Activated gamma-delta T cell treated with Interleukin-2 at 50 U/mL for 16 hours (primary cell): ENCODE data around the gene HOXC11.

Experiments
- DNase-seq: peaks from one replicate; pipeline ENCODE4 v3.0.0-alpha.2; 2020

The HOXC11 gene

DNA sequence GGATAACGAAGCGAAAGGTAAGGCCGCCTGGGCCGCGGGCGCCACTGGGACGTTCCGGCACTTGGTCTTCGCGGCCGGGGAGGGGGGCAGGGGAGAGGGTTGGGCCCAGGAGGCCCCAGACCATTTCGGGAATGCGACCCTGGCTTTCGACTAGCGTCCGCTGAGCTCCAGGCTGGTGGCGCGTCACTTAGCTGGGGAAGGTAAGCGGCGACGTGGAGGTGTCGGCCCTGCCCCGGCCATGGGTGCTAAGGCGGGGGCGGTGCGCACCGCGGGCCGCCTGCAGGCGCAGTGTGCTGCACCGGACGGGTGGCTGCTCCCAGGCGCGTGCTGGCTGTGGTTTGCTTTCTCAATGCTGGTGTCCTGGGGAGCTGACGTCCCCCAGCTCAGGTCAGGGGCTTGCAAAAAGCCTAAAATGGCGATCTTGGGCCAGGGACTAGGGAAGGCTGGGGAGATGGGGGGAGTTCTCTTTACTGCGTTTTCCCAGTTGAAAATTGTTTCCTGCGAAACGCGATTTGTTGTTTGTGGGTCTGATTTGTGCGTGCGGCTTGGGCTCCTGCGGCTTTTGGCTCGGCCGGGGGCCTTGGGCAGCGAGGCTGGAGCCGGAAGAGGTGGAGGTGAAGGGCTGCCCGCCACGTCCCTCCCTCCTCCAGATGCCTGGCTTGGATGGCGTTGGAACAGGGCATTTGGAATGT, 13.2 kb downstream of the HOXC11 start:
- no peak for DNase-seq

DNA sequence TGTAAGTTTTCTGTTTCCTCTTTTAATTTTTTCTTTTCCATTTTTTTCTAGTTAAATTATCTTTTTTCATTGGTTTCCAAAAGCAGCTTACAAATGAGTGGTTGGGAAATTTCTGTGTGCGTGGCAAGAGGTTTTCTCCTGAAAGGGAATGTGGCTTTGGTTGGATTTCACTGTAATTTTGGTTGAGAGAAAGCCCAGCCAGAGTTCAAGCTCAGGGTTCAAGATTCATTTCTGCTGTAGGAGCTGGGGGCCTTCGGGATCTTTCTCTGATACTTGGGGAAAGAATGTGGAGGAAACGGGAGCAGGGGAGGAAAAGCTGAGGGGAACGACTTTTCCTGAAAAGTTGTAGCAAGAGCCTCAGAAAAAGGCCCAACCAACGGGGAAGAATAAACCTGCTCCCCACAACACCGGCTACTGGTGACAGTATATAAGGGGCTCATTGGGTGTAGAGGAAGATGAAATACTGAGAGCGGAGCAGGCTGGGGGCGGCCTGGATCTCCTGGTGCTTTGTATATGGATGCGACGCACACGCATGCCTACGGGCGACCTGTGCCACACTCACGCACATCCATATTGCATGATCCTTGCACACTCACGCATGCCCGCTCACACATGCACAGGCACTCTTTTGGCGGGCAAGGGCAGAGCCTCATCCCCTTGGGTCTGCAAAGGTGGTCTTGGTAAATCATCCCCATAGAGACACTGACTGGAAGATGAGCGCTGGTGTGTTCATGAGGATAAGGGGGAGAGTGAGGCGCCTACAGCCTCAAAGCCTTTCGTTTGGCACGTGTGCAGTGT, 14.0 kb downstream of the HOXC11 start:
- DNase-seq = no peak

DNA sequence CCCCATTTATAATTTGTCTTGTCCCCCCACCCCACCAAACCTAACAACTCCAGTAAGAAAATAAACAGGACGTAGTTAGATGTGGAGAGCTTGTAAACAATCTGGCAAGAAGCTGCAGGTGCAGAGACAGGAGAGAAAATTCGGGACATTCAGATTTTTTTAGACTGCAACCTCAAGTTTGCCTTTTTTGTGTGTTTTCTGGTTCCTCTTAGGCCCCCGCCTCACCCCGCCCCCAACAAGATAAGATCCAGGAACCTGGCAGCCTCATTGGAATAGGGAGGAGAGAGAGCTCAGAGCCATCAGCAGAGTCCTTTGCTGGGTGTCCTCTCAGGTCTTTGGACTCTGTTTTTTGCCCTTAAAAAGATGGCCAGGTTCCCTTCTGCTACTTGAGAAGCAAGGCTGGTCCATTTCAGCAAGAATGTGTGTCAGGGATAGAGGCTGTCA, 14.9 kb downstream of the HOXC11 start:
- no peak for DNase-seq

DNA sequence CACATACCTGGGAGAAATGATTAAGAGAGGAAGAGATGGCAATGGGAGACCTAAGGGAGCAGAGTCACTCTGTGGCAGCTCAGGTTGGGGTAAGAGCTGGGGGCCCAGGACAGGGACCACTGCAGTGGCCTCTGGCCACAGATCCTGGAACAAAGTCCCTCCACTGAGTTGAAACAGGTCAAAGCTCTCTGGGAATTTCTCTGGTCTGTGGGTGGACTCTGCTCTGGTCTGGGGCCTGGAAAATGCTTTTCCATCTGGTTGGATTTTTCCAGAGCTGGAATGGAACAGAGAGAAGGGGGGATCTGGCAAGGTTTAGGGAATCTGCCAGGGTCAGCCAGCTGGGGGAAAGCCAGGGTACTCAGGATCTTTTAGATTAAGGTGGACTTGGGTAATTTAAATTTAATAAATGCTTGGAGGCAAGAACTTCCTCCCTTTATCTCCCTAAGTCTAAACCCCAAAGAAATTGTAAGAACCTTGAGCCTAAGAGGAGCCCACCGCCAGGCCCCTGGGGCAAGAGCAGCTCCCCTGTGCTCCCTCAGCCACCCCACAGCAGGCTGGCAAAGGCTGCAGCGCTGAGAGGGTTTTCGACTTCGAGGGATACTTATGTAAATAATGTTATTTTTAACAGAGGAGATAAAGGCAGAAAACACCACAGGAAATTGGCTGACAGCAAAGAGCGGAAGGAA, 15.8 kb downstream of the HOXC11 start:
- no peak for DNase-seq

DNA sequence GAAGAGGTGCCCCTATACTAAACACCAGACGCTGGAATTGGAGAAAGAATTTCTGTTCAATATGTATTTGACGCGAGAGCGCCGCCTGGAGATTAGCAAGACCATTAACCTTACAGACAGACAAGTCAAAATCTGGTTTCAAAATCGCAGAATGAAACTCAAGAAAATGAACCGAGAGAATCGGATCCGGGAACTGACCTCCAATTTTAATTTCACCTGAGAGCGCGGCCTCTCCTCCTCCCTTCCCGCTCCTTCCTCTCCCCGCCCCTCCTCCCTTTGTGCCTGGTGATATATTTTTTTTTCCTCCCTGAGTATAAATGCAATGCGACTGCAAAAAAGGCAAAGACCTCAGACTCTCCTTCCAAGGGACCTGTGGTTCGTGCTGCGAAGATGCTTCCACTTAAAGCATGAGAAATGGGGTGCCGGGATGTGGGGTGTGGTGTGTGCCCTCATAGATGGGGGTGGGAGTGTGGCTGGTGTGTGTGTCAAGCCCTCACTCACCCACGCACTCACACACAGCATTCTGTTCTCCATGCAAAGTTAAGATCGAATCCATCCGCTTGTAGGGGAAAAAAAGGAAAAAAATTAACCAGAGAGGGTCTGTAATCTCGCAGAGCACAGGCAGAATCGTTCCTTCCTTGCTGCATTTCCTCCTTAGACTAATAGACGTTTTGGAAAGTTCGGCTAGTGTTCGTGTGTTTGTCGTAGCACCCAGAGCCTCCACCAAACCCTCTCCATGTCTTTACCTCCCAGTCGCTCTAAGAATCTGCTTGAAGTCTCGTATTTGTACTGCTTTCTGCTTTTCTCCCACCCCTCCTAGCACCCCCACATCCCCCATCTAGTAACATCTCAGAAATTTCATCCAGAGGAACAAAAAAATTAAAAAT, 16.5 kb downstream of the HOXC11 start:
- DNase-seq = no peak

DNA sequence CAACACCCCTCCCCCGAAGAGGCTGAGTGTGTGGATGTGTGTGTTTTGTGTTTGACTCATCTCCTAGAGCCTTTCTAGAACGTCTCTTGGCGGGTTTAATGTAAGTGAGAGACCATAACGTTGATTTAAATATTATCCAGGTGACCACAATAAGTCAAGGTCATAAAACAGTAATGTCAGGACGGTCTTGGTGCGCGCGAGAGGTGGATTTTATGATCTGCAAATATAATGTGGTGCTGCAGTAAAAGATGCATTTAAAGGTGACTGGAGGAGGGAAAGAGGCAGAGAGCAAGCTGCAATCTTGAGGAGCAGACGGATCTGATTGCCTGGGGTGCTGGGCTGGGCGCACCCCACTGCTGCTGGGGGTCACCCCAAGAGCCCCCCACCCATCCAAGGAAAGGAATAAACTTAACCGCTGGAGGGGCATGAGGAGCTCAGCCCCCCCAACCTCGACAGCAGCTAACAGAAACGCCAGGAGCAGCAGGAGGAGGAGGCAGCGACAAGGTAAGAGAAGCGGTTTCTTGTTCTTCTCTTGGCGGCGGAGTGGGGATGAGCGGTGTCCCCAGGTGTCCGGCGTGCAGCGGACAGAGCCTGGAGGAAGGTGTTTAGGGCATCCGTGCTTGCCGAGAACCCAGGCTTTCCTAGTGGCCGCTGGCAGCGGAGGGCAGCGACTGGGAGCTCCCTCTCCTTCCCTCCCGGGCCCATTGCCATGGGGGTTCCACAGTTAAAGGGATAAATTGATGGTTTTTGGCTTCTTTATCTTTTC, 17.6 kb downstream of the HOXC11 start:
- DNase-seq = no peak

DNA sequence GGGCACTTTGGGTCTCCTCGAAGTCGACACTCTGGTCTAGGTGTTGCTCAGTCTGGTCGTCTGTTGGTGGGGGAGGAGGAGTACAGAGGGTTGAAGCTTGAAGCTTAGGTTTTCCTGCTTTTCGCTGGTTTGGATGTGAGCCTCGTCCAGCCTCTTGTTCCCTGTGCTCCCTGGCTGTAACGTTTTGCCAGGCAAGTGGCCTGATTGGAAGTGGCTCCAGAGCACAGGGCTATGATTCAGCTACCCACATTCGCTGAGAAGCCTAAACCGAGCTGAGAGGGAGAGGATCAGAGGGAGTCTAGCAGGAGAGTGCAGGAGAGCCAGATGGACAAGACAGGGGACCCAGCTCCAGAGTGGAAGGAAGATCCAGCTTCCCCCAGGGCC, 18.1 kb downstream of the HOXC11 start:
- DNase-seq = no peak

DNA sequence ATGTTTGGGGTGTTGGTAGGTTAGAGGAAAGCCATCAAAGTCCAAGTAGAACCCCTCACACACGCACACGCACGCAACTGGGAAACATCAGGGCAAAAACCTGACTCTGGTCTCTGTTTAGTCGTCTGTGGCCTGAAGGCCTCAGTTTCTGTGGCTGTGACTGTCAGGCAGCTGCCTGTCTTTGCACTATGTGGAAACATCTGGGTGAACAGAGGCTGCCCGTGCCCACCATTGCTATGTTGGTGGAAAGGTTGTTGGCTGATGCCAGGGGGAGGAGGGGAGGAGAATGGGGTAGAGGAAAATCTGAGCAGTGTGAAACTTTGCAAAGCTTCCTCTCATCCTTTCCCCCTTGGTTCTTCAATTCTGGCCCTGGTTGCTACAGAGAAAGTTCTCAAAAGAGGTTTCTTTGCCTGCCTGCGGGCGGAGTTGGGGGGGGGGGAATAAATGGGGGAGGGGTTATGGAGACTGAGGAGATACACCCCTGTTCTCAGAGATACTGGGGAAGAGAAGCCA, 19.5 kb downstream of the HOXC11 start:
- DNase-seq = no peak

DNA sequence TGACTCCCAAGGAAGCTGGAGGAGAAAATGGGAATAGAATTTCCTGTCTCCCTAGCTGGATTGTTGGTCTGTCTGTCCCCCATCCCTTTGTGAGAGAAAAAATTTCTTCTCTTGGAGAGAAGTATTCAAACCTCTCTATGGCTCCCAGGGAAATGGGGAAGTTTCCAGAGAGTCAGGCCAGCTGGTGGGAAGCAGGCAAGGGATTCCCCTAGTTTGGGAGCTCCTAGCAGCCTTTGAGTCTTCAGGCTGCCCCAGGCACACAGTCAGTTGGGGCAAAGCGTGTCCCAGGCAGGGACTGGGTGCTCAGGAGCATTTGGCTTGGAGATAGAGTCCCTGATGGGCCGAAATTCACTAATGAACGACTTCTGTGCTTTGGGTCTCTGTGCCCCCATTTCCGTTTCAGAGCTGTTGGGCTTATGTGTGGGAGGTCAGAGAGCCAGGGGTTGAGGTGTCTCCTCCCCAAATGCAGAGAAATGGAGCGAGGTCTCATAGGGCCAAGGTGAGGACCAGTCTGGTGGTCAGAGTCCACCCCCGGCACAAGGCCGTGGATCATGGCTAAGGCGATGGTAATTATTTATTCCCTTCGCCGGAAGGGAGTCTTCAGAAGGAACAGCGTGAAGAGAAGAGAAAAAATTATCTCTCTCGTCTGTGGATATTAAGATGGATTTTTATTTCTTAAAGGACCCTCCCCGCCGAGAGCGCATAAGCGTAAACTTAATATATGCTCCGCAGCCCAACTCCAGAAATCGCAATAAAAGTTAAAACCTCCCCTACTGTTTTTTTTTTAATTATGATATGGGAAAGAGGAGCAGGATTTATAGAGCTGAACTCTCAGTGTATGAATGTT, 20.5 kb downstream of the HOXC11 start:
- no peak for DNase-seq

DNA sequence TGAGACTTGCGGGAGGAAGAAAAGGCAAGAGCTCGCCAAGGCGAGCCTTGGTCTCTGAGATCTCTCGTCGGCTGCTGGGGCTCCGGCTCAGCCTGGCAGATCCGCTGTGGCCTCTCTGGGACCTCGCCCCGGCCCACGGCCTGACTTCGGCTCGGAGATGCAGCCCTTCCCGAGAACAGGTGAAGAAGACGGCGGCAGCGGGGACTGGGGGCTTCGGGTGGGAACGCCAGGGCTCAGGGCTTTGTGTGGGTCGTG, 21.0 kb downstream of the HOXC11 start:
- no peak for DNase-seq

DNA sequence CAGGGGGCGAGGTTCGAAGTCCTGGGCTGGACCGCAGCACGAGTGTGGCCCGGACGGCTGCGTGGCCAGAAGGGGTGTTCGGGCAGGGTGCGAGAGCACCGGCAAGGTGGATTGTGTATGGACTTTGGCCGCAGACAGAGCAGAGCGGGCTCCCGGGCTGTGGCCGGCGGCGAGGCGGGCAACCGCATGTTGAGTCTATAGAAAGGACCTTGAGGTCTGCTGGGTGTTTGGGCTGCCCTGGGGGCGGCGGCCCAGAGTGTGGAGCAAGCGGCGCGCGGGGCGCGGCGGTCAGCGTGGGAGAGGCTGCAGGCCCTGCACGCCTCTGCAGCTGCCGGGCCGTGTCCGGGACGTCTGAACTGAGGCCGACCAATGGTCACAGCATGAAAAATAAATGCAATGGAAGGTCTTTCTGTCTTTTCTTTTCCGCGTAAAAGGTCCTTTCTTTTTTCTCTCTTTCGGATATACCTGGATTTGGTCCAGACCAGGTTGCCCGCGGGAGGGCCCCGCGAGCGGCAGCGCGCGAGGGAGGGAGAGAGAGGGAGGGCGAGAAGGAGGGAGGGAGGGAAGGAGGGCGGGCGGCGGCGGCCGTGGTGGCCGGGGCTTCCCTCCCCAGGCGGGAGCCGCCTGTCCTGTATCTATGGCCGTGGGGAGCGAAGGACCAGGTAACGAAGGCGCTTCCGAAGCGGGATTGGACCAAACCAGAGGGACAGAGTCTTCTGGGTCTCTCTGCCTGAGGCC, 21.5 kb downstream of the HOXC11 start:
- no peak for DNase-seq

DNA sequence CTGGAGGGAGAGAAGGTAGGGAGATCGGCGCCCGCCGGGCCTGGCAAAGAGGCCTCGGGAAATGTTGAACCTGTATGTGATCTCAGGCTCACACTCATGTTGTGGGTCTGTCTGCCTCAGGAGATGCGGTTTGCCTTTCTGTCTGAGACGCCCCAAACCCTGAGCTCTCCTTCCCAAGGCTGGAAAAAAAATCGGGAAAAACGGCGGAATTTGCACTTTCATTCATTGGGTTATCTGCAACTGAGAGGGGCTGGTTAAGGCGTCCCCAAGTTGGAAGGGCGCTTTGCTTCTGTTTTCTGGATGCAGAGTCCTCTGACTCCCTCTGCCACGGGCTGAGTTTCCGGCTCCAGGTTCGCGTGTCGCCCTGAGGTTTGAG, 22.1 kb downstream of the HOXC11 start:
- no peak for DNase-seq

DNA sequence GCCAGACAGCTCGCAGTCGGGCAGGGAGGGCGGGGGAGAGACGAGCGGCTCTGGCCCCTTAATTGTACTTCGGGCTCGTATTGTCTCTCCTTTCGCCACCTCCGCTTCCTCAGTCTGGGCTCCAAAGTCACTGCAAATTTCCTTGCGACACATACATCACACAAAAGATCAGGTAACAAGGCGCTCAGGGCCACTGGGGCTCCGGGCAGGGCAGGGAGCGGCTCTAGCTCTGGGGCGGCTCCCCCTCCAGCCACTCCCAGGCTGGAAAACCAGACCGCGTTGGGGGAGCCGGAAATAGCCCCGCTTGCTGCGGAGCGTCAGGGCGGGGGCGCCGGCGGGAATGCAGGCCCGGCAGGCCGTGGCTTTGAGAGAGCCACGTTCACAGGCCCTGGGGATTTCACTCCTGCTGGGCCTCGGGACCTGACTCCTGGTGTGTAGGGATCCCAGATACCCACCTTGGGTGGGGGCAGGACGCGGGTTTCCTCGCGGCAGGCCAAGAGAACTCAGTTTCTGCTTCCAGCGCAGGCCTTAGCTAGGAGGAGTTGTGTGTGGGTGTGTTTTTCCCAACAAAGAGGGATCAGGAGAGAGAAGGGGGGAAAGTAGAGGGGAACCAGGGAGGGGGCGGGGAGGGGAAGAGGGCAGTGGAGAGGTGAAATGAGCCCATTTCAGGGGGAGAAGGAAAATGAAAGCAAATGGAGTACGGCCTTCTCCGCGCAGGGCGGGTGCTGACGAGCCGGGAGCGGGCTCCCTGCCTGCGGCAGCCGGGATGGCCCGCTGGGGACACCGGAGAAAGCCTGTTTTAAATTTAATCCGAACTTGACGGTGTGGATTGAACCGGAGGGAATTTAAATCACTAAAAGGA, 22.7 kb downstream of the HOXC11 start:
- DNase-seq = no peak

DNA sequence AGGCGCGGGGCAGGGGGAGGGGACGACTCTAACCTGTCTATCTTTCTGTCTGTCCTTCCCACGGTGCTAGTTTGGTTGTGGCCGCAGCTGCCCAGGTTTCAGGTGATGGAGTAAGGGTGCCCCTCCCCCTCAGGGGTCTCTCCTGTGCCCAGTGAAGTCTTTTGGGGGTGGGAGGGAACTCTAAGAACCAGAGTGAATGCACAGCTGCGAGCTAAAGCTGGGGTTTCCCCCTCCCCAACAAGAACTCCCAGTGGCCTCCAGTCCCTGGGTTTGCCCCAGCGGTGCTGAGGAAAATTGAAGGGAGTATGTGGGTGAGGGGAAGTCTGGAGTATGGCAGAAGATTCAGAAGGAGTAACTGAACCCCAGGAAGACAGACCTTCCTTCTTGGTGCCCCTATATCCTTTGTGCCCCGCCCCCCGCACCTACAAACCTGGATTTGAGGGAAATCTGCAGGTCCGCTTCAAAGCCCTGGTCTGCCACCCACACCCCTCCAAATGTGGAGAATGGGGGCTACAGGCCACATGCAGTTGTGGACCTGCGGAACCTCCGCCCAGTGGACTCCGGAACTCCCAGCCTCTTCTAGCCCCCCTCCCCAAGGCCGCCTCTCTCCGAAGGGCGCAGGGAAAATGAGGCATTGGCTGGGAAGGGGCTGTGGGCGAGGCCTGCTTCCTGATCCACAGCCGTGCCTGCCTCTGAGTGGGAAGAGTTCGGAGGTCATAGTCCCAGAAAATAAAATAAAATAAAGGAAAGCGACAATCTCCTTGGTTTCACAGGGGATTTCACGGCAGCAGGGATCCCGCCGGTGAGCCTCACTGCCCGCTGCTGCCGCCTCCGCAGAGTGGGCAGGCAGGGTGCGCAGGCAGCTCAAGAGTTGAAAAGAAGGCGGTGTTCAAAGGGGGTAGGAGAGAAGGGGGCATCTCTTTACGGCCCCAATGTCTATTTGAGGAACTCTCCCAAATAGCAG, 23.6 kb downstream of the HOXC11 start:
- DNase-seq = no peak

DNA sequence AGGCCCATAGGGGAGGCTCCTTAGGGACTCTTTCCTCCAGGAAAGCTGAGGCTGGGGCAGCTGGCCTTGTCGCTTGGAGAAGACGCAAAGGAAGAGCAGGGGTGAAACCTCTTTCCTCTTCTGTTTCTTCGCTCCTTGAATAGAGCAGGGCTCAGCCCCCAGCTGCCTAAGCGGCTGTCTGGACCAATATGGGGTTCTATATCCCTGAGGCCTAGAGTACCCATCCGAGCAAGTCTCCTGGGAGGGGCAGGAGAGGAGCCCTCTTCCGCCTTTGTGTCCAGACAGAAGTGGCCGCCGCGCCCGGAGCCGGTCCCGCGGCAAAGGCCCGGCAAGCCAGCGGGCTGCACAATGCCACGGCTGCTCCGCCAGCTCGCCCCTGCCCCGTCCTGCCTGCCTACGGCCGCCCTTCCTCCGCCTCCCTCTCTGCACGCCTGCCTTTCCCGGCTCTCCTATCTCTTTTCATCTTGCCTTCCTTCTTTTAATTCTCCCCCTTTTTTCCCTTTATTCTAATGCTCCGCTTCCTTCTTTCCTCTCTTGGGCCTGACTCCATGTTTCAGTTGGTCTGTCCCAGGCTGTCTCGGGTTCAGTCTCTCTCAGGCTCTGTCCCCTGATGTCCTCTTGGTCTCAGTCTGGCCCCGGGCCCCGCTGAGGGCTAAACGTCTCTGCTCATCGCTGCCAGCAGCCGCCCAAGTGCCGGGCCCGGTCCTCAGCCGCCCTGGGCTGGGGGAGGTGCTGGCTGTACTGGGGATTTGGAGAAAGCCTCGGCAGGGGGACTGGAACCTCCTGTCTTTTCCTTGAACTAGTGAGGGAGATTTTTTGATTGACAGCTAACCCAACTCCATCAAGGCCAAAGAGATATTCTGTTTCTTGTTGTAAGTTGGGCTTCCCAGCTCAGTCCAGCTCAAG, 24.5 kb downstream of the HOXC11 start:
- DNase-seq = no peak

DNA sequence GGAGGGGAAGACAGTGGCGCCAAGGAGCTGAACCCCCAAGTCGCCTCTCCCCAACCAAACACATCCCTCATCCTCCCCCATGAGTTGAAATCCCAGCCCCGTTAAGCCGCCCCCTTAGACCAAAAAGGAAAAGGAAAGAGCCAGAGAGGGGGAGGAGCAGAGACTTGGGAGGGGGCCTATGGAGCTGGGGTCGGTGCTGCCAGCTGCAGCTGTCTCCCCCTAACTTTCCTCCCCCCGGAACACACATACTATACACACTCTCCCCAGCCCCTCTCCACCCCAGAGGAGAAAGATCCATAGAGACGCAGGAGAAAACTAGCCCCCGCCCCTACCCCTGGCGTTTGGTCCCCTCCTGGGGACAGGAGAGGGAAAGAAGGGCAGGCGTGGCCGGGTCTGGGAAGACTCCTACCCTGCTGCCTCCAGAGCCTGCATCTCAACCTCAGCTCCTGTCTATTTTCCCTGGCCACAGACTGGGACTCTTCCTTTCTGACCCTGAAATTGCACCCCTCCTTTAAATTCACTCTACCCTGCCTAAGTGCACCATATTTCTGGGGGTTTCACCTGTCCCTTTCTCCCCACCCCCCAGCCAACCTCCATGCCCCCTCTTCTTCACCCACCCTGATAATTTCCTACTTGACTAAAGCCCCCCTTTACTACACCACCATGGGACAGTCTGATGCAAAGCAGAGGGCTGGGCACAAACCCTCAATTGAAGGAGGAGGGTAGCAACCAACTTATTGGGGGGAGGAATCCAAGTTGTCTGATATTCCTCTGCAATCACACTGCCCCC, 25.4 kb downstream of the HOXC11 start:
- no peak for DNase-seq

DNA sequence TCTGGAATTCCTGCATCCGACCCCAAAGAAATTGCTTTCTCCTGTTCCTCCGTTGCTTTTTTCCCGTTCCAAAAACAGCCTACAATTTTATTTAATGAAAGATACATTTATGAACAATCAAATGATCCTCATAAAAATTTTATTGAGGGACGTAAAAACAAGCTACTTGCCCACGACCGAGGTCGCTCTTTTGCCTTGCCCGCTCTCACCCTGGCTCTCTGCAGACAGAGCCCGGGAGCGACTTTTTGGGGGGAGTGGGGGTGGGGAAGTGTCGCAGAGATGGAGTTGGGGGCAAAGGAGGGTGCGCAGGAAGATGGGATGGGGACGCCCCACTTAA, 25.9 kb downstream of the HOXC11 start:
- no peak for DNase-seq
